ENCODE measurements around the gene TRIM71.
"Not testable (repeated sequence)": the region's sequence is repeated elsewhere in the genome, so short reads cannot be mapped to it uniquely, and the experiment has no call there.

The TRIM71 gene

GRCh38 chr3:32843510-32844321 lies 25.9 kb downstream of the TRIM71 start:
- DNase-seq (ENCODE audit: low read depth) = no peak
- TF ChIP-seq CTCF (IDR thresholded peaks at IDR 0.05; ENCODE audit: control insufficient read depth, extremely low read depth, insufficient read depth) = no peak
- H3K4me3 ChIP-seq (ENCODE audit: low read depth, low read length) = no peak overlapping the region

- no peak for DNase-seq (ENCODE audit: low read depth)
- TF ChIP-seq CTCF (IDR thresholded peaks at IDR 0.05; ENCODE audit: control insufficient read depth, extremely low read depth, insufficient read depth) = no peak
- H3K4me3 ChIP-seq (ENCODE audit: low read depth, low read length) = no peak overlapping the region
Observed at GRCh38 chr3:32844322-32844654, 26.5 kb downstream of the TRIM71 start.

GRCh38 chr3:32844914-32845313 lies 27.1 kb downstream of the TRIM71 start:
- TF ChIP-seq CTCF (IDR thresholded peaks at IDR 0.05; ENCODE audit: control insufficient read depth, extremely low read depth, insufficient read depth) = 0 out of 2 replicates have a peak, but pooled peaks have one; percentile 6
- no peak overlapping the region for H3K4me3 ChIP-seq (ENCODE audit: low read depth, low read length)
- DNase-seq (ENCODE audit: low read depth) = peak; percentile 51

- H3K4me3 ChIP-seq (ENCODE audit: low read depth, low read length); DNase-seq (ENCODE audit: low read depth): not testable (repeated sequence)
Observed at GRCh38 chr3:32845546-32845945, 27.7 kb downstream of the TRIM71 start.

GRCh38 chr3:32847045-32847444 lies 29.2 kb downstream of the TRIM71 start:
- DNase-seq (ENCODE audit: low read depth); H3K4me3 ChIP-seq (ENCODE audit: low read depth, low read length): not testable (repeated sequence)

GRCh38 chr3:32847528-32847927 lies 29.7 kb downstream of the TRIM71 start:
- H3K4me3 ChIP-seq (ENCODE audit: low read depth, low read length) = no peak overlapping the region
- DNase-seq (ENCODE audit: low read depth) = no peak
- no peak for TF ChIP-seq CTCF (IDR thresholded peaks at IDR 0.05; ENCODE audit: control insufficient read depth, extremely low read depth, insufficient read depth)

GRCh38 chr3:32848215-32848614 lies 30.4 kb downstream of the TRIM71 start:
- no peak for TF ChIP-seq CTCF (IDR thresholded peaks at IDR 0.05; ENCODE audit: control insufficient read depth, extremely low read depth, insufficient read depth)
- no peak overlapping the region for H3K4me3 ChIP-seq (ENCODE audit: low read depth, low read length)
- DNase-seq (ENCODE audit: low read depth) = peak; percentile 48

GRCh38 chr3:32849046-32849445 lies 31.2 kb downstream of the TRIM71 start:
- no peak overlapping the region for H3K4me3 ChIP-seq (ENCODE audit: low read depth, low read length)
- no peak for DNase-seq (ENCODE audit: low read depth)
- TF ChIP-seq CTCF (IDR thresholded peaks at IDR 0.05; ENCODE audit: control insufficient read depth, extremely low read depth, insufficient read depth) = no peak

All from LNCaP clone FGC (cell line).